NCI-H1694 treated with DMSO at 0.1 percent for 48 hours (cell line): ENCODE results near the gene PLEKHO2.
A peak's percentile ranks its signal among the peaks of the same experiment; 100 is the strongest.

Experiments used
- DNase-seq: peaks from one replicate; lab custom pipeline; 2025; lab: John Stamatoyannopoulos, UW

PLEKHO2 gene

DNA sequence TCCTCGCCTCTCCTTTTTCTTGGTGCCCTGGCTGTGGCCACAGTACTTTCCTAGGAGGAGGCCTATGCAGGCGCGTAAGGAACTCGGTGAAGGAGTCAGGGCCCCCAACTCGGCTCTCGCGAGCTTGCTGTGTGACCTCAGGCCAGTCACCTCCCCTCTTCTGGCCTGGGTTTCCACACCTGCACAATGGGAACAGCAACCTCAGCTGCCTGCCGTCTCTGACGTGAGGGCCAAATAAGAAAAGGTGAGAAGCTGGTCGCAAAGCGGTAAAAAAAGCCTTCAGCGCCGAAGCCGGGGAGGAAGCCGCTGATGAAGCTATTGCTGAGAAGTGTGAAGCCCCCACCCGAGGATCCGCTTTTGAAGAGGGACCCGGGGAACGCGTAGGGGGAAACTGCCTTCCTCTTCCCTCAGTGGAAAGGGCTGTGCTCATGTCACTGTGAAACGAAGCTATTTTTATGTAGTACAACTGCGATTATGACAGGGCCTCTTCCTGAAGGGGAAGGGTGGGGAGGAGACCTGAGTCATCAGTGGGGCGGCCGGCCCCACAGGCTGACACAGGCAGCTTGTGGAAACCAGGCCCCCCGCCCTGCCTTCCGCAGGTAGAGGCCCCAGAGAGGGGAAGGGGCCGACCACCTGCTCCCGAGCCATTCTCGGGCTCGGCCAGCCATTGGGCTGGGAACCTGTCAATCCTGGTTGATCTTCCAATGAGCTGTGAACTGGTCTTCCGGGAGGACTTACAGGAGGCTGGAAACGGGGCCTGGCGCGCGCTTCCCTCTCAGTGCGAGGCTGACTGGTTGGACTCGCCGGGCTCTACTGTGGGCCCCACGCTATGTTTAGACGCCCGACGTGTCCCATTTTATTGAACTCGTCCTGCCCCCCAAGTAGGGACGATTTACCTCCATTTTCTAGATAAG, 52.0 kb downstream of the PLEKHO2 start:
- peak; percentile 3 for DNase-seq

DNA sequence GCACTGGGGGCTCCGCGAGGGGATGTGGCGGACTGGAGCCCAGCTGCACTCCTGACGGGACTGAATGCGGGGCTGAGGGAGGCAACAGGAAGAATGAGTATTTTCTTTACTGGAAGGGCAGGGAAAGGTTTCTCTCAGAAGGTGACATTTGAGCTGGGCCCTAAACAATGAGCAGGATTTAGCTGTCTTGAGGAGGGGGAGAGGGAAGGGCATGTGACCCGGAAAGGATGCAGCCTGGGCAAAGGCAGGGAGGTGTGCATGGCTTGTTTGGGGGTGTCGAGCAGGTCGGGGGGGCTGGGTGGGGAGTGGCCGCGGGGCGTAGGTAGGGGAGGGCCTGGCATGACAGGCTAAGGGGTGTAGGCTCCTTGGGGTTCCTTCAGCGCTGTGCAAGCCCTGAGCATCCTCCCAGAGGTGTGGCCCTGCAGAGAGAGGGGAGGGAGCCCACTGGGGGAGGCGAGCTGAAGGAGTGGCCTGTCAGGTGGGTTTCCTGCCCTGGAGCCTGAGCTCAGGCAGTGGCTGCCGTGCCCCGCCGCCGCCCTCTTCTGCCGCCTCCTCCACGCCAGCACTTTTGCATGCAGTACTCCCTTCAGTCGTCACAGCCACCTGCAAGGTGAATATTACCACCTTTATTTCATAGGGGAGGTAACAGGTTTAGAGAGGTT, 52.8 kb downstream of the PLEKHO2 start:
- no peak for DNase-seq

DNA sequence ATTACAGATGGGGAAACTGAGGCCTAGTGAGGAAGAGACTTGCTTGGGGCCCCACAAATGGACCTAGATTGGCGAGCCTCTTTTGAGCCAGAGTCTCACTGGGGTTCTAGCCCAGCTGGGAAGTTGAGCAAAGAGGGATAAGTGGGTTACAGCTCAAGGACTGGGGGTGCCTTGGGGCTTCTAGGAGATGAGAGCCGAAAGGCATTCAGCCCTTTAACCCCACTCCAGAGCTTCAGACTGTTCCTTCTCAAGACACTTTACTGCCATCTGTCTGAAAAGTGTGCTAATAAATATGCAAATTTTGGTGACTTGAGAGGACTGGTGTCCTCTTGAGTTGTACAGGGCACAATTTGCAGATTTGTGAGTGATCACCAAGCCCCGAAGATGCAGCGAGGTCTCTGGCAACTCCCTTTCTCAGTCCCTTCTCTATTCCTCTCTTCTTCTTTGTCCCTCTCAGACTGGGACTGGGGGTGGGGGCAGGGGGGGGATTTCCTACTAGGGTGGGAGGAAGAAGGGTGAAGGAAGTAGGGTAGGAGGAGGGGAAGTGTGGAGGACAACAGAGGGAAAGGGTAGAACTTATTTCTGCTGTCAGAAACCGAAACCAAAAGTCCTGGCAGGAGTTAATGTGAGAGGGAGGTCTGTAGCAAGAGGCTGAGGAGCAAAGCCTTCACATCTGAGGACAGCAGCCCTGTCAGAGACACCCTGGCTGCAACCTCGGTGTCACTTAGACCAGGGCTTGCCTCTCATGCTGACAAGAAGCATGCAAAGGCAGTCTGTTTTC, 53.8 kb downstream of the PLEKHO2 start:
- DNase-seq: no peak

DNA sequence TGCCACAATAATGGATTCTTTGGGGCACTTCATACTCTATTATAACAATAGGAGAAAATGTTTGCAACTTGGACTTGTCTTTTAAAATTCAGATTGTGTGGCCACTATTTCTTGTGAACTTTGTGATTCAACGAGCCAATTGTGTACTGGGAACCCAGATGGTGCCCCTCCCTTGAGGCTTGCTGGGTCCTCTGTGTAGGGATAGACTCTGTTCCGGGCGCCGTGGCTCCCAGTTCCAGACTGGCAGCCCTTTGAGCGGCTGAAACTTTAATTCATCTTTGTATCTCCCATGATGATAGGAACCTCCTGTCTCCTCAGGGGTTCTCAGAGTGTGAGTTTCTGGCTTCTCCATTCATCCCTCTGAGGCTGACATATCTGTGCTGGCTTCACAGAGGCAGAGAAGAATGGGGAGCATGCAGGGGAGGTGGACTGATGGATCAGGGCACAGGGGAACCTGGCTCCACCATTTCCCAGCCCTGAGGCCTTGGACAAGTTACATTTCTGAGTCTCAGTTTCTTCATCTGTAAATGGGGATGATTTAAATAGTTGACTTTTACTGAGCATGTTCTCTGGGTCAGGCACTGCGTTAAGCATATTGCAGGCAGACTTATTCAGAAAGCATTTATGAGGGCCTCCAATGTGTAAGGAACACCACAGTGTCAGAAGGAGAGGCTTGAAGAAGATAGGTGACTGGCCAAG, 54.8 kb downstream of the PLEKHO2 start:
- no peak for DNase-seq

DNA sequence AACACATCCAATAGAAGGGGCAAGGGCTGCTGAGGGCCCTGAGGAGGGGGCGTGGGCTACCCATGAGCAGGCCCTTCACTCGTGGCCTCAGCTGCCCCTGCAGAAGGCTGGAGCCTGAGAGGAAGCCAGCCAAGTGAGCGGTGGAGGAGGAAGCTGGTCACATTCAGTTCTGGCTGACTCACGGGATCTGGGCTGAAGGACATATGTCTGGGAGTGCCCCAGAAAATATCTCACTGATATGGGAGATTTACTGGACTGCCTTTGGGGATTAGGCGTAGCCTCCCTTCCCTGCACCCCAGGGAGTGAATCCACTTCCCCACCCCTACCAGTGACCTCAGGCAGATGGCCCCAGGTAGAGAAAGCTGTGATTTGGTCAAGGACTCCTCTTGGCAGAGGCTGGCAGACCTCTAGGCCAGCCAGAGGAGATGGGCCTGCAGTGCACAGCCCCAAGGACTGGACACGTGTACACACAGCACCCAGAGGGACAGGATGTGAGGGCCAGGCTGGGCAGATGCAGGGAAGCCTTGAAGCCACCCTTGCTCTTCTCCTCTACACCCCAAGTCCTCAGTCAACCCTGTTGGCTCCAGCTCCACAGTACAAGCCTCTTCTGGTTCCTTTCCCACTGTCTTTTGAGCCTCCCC, 55.8 kb downstream of the PLEKHO2 start:
- no peak for DNase-seq

DNA sequence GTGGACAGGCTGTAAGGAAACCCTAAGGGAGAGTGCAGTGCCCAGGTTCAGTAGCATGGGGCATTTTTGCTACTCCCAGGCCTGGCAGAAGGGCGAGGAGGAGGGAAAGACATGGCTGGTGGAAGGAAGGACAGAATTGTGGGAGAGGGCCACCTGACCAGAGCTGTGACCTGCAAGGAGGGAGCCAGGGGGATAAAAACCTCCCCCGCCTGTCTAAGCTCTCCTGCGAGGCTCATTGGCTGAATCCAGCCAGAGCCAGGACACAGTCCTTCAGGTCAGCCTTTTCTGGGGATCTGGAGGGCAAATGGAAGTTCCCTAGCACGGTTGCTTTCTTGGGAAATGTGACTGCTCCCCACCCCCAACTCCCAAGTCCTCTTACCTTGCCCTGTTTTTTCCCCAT, 56.7 kb downstream of the PLEKHO2 start:
- DNase-seq: no peak

DNA sequence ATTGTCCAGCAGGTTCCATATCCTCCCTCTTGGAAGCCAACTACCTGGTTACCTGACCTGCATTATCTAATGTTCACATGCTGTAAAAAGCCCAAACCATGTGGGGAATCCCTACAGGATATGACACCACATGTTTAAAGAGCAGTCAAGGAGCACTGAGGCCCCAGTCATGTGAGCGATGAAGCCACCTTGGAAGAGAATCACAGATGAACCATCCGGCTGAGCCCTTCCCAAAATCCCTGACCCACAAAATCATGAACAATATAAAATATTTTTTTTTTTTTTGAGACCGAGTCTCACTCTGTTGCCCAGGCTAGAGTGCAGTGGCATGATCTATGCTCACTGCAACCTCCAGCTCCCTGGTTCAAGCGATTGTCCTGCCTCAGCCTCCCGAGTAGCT, 59.4 kb downstream of the PLEKHO2 start:
- DNase-seq: no peak

GRCh38 chr15:64901914-64902313, 60.2 kb downstream of the PLEKHO2 start:
- no peak for DNase-seq

- DNase-seq: no peak
Measured at GRCh38 chr15:64902863-64903262, 61.1 kb downstream of the PLEKHO2 start.

DNA sequence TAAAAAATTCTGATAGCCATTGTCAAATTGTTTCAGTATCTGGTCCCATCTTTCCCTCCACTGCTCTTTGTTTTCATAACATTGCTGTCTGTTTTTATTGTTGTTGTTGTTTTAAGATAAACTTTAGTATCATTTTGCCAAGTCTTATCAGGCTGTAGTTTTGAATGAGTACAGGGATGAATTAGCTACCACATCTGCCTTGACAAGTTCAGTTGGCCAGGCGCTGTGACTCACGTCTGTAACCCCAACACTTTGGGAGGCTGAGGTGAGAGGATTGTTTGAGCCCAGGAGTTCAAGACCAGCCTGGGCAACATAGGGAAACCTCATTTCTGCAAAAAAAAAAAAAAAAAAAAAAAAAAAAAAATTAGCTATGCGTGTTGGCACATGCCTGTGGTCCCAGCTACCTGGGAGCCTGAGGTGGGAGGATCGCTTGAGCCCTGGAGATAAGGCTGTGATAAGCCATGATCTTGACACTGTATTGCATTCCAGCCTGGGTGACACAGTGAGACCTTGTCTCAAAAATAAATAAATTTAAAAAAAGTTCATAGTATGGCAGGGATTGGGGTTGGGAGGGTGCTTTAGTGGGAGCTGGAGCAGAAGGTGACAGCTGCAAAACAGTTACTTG, 61.7 kb downstream of the PLEKHO2 start:
- DNase-seq: no peak

- DNase-seq: no peak
Measured at GRCh38 chr15:64904189-64904588, 62.5 kb downstream of the PLEKHO2 start.

DNA sequence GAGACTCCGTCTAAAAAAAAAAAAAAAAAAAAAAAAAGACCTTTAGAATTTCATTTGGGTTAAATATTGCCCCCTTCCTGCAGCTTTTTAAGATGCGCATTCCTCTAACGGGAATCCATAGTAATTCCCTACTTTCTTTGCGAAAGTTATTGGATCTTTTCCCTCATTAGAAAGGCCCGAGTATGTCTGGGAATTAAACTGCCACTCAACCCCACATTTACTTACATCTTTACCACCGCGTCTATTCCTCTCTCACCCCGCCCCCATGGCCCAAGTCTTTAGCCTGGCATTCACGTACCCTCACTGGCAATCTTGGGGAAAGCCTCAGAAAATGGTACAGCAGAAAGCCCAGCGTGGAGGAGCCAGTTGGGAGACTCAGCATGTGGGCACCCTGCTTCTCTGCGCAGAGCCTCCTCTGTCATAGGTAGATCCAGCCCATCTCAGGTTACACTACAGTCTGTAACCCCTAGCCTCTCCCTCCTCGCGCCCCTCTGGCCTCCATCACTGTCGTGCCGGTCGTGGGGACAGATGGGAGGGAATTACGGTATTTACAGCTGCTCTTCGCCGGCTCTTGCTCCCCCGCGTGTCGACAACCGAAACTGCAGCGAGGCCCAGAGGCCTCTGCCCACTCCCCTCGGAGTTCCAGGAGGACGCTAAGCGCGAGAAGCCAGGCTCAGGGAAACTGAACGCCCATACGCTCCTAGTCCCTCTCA, 63.6 kb downstream of the PLEKHO2 start:
- DNase-seq: peak; percentile 36

DNA sequence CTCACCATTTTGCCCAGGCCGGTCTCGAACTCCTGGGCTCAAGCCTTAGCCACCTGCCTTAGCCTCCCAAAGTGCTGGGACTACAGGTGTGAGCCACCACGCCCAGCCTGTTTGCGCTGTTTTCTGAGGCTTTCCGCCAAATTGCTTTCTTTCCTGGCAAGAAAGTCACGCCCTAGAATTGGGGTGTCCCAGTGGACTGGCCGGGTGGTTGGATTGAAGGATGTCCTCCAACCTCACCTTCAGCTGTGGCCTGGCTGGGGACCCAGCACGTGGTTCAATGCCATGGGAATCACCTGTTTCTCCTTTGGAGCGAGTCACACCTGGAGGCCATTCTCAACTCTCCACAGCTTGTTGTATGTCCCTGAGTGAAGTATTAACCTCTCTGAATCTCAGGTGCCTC, 64.2 kb downstream of the PLEKHO2 start:
- DNase-seq: no peak

- no peak for DNase-seq
Measured at GRCh38 chr15:64906402-64906801, 64.7 kb downstream of the PLEKHO2 start.

DNA sequence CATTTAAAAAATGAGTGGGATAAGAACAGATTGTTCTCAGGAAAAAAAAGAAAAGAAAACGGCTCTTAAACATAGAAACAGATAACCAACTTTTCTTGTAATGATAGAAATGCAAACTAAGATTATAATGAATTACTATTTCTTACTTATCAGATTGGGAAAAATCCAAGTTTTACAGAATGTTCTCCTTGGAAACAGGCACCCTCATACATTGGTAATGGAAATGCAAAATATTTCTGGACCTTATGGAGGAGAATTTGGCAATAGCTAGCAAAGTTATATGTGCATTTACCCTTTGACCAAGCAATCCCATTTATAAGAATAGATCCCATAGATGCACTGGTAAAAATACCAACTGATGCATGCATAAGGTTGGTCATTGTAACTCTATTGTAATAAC, 66.3 kb downstream of the PLEKHO2 start:
- no peak for DNase-seq

- DNase-seq: no peak
Measured at GRCh38 chr15:64909546-64909945, 67.8 kb downstream of the PLEKHO2 start.

DNA sequence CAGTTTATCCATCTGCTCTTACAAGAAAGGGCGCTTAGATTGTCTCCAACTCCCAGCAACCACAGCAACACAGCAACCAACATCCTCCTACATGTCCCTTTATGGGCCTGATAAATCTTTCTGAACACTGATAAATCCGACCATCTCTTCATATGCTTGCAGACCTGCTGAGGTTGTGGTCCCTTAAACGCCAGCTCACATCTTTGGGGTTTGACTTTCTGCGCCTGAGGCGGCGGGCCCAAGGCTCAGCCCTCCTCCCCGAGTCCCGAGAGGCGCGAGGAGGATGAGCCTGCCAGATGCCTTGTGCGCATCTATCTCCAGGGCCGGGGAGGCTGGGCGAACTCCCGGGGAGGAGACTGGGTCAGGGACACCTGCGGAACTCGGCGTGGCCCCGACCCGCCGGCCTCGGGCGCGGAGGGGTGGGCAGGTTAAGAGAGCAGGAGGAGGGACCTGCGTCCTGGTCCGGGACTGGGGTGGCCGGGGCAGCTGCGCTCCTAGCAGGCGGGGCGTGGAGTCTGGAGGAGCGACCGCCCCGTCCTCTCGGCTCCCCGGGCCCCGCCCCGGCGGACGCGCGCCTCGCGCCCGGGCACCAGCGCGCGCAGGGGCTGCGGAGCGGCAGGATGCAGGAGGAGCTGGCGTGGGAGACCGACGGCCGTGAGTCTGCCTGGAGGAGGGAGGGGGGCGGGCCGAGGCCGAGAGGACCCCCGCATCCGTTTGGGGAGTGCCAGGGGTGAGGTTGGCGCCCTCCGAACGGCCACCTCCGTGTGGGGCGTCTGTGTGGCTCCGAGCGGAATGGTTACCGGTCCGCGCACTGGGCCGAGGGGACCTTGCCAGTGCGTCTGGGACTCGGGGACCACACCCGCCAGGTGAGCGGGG, 69.8 kb downstream of the PLEKHO2 start, which contains the start of gene ANKDD1A:
ANKDD1A (plus strand) TSS at position 592 of the 876 bp plus-strand sequence; CDS start at position 621, 29 bp downstream.
- DNase-seq: peak; percentile 44

- DNase-seq: no peak
Measured at GRCh38 chr15:64912379-64913325, 70.9 kb downstream of the PLEKHO2 start.
